ENCODE results near the gene ETV6.
A peak's percentile ranks its signal among the peaks of the same experiment; 100 is the strongest.

Gene ETV6

GRCh38 chr12:11648514-11649412 lies 711 bp upstream of the ETV6 start:
- peak; percentile 91 for DNase-seq (ENCODE audit: low read depth)
- H3K9me3 ChIP-seq (ENCODE audit: control insufficient read depth, low read length) = peaks cover 8% of the 10 kb centered on the region
- peaks cover 27% of the 10 kb centered on the region for H3K4me1 ChIP-seq (ENCODE audit: control insufficient read depth, insufficient read depth, low read length)
- H3K9ac ChIP-seq (ENCODE audit: low read length) = peak overlapping the region; percentile 98
- peak overlapping the region; percentile 98 for H3K4me3 ChIP-seq (ENCODE audit: low read length)
- no peaks in the 10 kb centered on the region for H3K27me3 ChIP-seq (replicated peaks; ENCODE audit: control insufficient read depth, insufficient read depth, low read length)
- no peaks in the 10 kb centered on the region for H3K36me3 ChIP-seq (ENCODE audit: control insufficient read depth, insufficient read depth, low read length, severe bottlenecking)

DNA sequence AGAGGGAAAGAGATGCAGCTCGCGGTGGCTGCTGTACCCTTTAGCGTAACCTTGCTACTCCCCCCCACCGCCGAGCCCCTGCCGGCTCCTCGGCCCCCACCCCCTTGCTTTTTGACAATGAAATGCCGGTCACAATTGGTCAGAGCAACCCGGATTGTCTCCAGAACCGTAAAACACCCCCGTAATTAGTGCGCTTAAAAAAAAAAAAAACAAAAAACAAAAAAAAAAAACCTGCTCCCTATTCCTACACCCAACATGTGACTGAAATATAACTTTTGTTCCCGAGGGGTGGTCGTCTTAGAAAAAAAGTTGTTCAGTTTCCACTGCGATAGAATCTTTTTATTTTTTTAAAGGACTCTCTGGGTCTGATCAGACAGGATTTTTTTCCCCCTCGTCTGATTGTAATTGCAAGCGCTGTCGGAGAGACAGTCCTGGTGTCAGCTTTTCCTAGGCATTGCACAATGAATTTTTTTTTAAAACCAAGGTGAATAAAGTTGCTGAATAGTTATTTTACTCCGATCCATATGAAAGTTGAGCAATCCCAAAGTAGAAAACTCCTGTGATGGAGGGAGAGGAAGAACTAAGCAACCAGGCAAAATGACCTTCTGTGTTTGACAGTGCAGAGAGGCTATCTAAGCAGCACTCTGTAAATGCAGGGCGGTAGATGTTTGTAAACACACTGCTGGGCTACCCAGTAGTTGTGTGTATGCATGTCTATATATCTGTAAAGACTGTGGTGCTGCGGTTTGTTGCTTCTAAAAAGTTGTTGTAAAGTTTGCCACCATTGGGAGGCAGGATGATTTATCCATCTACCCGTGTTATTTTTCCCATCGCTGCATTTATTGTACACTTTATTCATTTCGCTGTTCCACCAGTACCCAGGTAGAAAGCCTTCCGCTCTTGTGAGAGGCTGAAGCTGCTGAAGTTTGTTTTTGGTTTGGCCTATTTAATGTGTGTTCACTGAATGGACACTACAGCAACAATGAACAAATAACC lies 1.1 kb downstream of the ETV6 start:
- Histone ChIP-seq H3K4me1 (ENCODE audit: control insufficient read depth, insufficient read depth, low read length) (peaks cover 27% of the 10 kb centered on the region), H3K9ac (ENCODE audit: low read length) (peak overlapping the region; percentile 94), H3K36me3 (ENCODE audit: control insufficient read depth, insufficient read depth, low read length, severe bottlenecking) (no peaks in the 10 kb centered on the region), H3K9me3 (ENCODE audit: control insufficient read depth, low read length) (peaks cover 3% of the 10 kb centered on the region), H3K4me3 (ENCODE audit: low read length) (peak overlapping the region; percentile 83), H3K27me3 (replicated peaks; ENCODE audit: control insufficient read depth, insufficient read depth, low read length) (no peaks in the 10 kb centered on the region)
- peak; percentile 63 for DNase-seq (ENCODE audit: low read depth)

DNA sequence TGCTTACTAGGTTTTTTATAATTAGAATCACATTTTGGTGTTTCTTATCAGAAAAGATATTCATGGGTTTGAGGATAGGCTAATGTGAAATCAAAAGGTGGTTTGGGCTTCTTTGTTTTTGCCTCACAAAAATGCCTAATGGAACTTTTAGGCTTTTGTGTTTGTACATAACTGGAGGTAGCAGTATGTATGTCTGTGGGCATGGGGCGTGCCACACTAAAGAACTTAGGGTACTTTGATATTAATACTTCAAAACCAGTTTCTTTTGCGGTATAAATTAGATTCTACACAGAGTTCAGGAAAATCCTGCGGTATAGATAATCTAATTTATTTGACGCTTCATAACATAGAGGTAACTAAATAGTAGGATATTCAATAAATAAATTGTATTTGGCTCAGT lies 1.9 kb downstream of the ETV6 start:
- DNase-seq (ENCODE audit: low read depth) = no peak
- H3K36me3 ChIP-seq (ENCODE audit: control insufficient read depth, insufficient read depth, low read length, severe bottlenecking) = no peaks in the 10 kb centered on the region
- H3K9me3 ChIP-seq (ENCODE audit: control insufficient read depth, low read length) = no peaks in the 10 kb centered on the region
- H3K27me3 ChIP-seq (replicated peaks; ENCODE audit: control insufficient read depth, insufficient read depth, low read length) = no peaks in the 10 kb centered on the region
- H3K4me3 ChIP-seq (ENCODE audit: low read length) = peak overlapping the region; percentile 83
- peak overlapping the region; percentile 94 for H3K9ac ChIP-seq (ENCODE audit: low read length)
- H3K4me1 ChIP-seq (ENCODE audit: control insufficient read depth, insufficient read depth, low read length) = peaks cover 27% of the 10 kb centered on the region

GRCh38 chr12:11651785-11652184 lies 2.3 kb downstream of the ETV6 start:
- Histone ChIP-seq H3K9ac (ENCODE audit: low read length) (peak overlapping the region; percentile 94), H3K9me3 (ENCODE audit: control insufficient read depth, low read length) (no peaks in the 10 kb centered on the region), H3K4me3 (ENCODE audit: low read length) (peak overlapping the region; percentile 83), H3K4me1 (ENCODE audit: control insufficient read depth, insufficient read depth, low read length) (peaks cover 27% of the 10 kb centered on the region), H3K27me3 (replicated peaks; ENCODE audit: control insufficient read depth, insufficient read depth, low read length) (no peaks in the 10 kb centered on the region), H3K36me3 (ENCODE audit: control insufficient read depth, insufficient read depth, low read length, severe bottlenecking) (no peaks in the 10 kb centered on the region)
- peak; percentile 55 for DNase-seq (ENCODE audit: low read depth)

GRCh38 chr12:11652351-11653040 lies 3.0 kb downstream of the ETV6 start:
- H3K36me3 ChIP-seq (ENCODE audit: control insufficient read depth, insufficient read depth, low read length, severe bottlenecking) = no peaks in the 10 kb centered on the region
- H3K4me3 ChIP-seq (ENCODE audit: low read length) = peak overlapping the region; percentile 83
- peak; percentile 68 for DNase-seq (ENCODE audit: low read depth)

DNA sequence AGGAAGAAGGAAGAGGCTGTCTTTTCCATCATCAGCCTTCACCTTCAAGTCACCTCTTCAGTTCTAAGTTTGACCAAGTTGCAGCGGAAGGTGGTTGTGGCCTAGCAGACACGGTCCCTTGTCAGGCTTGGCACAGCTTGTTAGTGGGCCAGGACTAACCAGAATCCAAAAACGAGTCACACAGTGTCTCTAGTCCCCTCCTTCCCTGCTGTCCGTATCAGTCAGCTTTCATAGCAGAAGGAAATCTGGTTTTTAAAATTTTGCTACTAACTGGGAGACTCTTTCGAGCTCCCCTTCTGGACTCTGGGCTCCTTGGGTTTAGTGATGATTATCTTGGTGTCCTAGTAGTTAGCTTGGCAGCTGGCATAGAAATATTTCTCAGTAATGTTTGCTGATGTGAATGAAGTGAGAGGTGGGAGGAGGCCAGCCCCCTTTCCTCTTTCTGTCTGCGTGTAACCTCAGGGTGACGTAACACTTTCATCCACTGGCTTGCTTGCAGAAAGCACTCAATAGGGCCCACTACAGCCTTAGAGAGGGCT lies 3.8 kb downstream of the ETV6 start:
- peaks cover 27% of the 10 kb centered on the region for H3K4me1 ChIP-seq (ENCODE audit: control insufficient read depth, insufficient read depth, low read length)
- no peaks in the 10 kb centered on the region for H3K36me3 ChIP-seq (ENCODE audit: control insufficient read depth, insufficient read depth, low read length, severe bottlenecking)
- DNase-seq (ENCODE audit: low read depth) = peak; percentile 17
- H3K9ac ChIP-seq (ENCODE audit: low read length) = peak overlapping the region; percentile 94
- no peaks in the 10 kb centered on the region for H3K9me3 ChIP-seq (ENCODE audit: control insufficient read depth, low read length)
- H3K4me3 ChIP-seq (ENCODE audit: low read length) = peak overlapping the region; percentile 83
- H3K27me3 ChIP-seq (replicated peaks; ENCODE audit: control insufficient read depth, insufficient read depth, low read length) = no peaks in the 10 kb centered on the region

More at GRCh38 chr12:11652351-11653040, 3.0 kb downstream of the ETV6 start:
- H3K9ac ChIP-seq (ENCODE audit: low read length) = peak overlapping the region; percentile 94
- H3K4me1 ChIP-seq (ENCODE audit: control insufficient read depth, insufficient read depth, low read length) = peaks cover 27% of the 10 kb centered on the region
- no peaks in the 10 kb centered on the region for H3K27me3 ChIP-seq (replicated peaks; ENCODE audit: control insufficient read depth, insufficient read depth, low read length)
- H3K9me3 ChIP-seq (ENCODE audit: control insufficient read depth, low read length) = no peaks in the 10 kb centered on the region

DNA sequence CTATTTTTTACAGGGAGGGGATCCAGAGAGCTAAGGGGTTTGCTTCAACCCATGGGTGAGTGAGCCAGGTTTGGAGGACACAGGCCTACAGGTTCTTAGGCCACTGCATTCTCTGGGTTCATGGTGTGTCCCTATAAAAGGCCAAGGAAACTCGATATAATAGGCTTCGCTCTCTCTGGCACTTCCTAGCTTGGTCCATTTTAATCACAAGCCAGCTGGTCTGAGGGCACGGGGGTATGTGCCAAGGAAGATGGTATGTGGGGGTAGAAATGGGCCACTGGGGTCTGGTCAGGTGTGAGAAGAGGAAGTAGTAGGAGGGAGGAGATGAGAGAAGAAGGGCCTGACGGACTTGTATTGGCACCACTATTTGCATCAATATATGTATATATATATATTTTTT lies 4.9 kb downstream of the ETV6 start:
- no peaks in the 10 kb centered on the region for H3K27me3 ChIP-seq (replicated peaks; ENCODE audit: control insufficient read depth, insufficient read depth, low read length)
- no peaks in the 10 kb centered on the region for H3K36me3 ChIP-seq (ENCODE audit: control insufficient read depth, insufficient read depth, low read length, severe bottlenecking)
- H3K9me3 ChIP-seq (ENCODE audit: control insufficient read depth, low read length) = no peaks in the 10 kb centered on the region
- DNase-seq (ENCODE audit: low read depth) = no peak
- no peak overlapping the region for H3K9ac ChIP-seq (ENCODE audit: low read length)
- H3K4me3 ChIP-seq (ENCODE audit: low read length) = no peak overlapping the region
- peaks cover 36% of the 10 kb centered on the region for H3K4me1 ChIP-seq (ENCODE audit: control insufficient read depth, insufficient read depth, low read length)

DNA sequence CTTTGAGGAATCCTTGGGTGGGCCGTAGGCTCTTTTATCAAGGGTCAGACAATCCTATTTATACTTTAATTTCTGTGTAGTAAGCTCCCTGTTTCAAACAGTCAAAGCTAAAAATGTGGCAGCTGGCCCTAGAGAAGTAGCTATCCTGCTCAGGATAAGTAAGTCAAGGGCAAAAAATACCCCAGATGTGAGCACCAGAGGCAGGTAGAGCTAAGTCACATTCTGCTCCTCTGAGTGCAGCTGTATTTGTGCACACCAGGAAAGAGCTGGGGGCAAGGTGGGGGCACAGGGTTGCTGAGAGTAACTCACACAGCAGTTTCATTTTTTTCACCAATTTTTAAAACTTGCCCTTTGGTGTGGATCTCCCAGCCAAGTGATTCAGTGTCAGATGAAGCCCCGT lies 5.3 kb downstream of the ETV6 start:
- Histone ChIP-seq H3K9me3 (ENCODE audit: control insufficient read depth, low read length) (no peaks in the 10 kb centered on the region), H3K4me3 (ENCODE audit: low read length) (no peak overlapping the region), H3K27me3 (replicated peaks; ENCODE audit: control insufficient read depth, insufficient read depth, low read length) (no peaks in the 10 kb centered on the region), H3K36me3 (ENCODE audit: control insufficient read depth, insufficient read depth, low read length, severe bottlenecking) (no peaks in the 10 kb centered on the region), H3K4me1 (ENCODE audit: control insufficient read depth, insufficient read depth, low read length) (peaks cover 36% of the 10 kb centered on the region), H3K9ac (ENCODE audit: low read length) (no peak overlapping the region)
- no peak for DNase-seq (ENCODE audit: low read depth)

GRCh38 chr12:11655842-11656241 lies 6.4 kb downstream of the ETV6 start:
- no peak overlapping the region for H3K4me3 ChIP-seq (ENCODE audit: low read length)
- no peaks in the 10 kb centered on the region for H3K36me3 ChIP-seq (ENCODE audit: control insufficient read depth, insufficient read depth, low read length, severe bottlenecking)
- no peaks in the 10 kb centered on the region for H3K27me3 ChIP-seq (replicated peaks; ENCODE audit: control insufficient read depth, insufficient read depth, low read length)
- DNase-seq (ENCODE audit: low read depth) = no peak
- H3K9me3 ChIP-seq (ENCODE audit: control insufficient read depth, low read length) = no peaks in the 10 kb centered on the region
- H3K4me1 ChIP-seq (ENCODE audit: control insufficient read depth, insufficient read depth, low read length) = peaks cover 36% of the 10 kb centered on the region
- no peak overlapping the region for H3K9ac ChIP-seq (ENCODE audit: low read length)

DNA sequence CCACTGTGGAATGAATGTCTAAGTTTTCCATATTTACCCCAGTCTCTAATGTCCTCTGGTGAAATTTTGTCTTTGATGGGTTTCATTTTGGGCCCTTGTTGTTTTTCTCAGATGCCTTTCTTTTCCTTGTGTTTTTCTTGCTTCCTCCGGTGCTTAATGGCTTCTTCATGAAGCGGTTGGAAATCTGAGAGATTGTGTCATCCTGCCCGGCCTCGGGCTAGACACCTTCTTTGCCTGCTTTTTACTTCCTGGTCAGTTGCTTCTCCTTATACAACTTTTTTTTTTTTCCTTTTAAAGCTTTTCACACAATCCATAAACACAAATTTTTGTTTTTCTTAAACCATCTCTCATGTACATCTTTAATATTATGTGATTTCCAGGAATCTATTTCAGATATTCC lies 7.1 kb downstream of the ETV6 start:
- Histone ChIP-seq H3K9me3 (ENCODE audit: control insufficient read depth, low read length) (no peaks in the 10 kb centered on the region), H3K36me3 (ENCODE audit: control insufficient read depth, insufficient read depth, low read length, severe bottlenecking) (no peaks in the 10 kb centered on the region), H3K9ac (ENCODE audit: low read length) (no peak overlapping the region), H3K4me1 (ENCODE audit: control insufficient read depth, insufficient read depth, low read length) (peaks cover 31% of the 10 kb centered on the region), H3K27me3 (replicated peaks; ENCODE audit: control insufficient read depth, insufficient read depth, low read length) (no peaks in the 10 kb centered on the region), H3K4me3 (ENCODE audit: low read length) (no peak overlapping the region)
- no peak for DNase-seq (ENCODE audit: low read depth)
